Tibial nerve (tissue), 4 donors: ENCODE data around the gene LBP.

Source experiments
- EP300 ChIP-seq, 2 donors: sonication (generic); formaldehyde crosslinking; IDR thresholded peaks; one replicate each; pipeline ENCODE4 v1.6.1; 2017; ENCODE audit warnings: antibody characterized with exemption in 2 of 2, mild to moderate bottlenecking in 1 of 2
- POLR2A ChIP-seq, 2 donors: fragments of 450-650 bp; IDR thresholded peaks; one replicate each; pipeline ENCODE4 v1.6.1; 2017; ENCODE audit warnings: antibody characterized with exemption in 2 of 2, mild to moderate bottlenecking in 2 of 2, moderate library complexity in 2 of 2
- TF ChIP-seq, protein P1 (sequence below), 5 experiments: fragments of 200-600 bp in 3 of 5; fragments of 450-650 bp in 2 of 5; sonication (generic) in 3 of 5; IDR thresholded peaks; one replicate each; pipeline ENCODE4 v1.5.1; 2016 to 2019; ENCODE audit warnings: antibody characterized with exemption in 5 of 5, mild to moderate bottlenecking in 3 of 5, moderate library complexity in 2 of 5

DNA sequence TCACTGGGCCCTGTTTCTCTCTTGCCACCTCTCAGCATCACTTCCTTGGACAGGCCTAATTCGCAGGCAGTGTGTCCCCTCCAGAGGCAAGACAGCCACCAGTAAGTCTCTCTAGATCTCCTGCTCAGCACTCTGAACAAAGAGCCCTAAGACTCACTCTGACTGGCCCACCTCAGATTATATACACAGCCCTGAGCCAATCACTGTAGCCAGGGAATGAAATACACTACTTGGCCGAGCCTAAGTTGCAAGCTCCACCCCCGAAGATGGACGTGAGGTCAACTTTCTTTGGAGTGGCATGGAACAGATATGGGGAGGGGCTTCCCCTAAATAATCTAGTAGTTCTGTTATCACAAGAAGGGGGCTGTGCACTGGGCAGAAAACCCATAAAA lies 38.2 kb upstream of the LBP start:
- TF ChIP-seq, protein P1, sequence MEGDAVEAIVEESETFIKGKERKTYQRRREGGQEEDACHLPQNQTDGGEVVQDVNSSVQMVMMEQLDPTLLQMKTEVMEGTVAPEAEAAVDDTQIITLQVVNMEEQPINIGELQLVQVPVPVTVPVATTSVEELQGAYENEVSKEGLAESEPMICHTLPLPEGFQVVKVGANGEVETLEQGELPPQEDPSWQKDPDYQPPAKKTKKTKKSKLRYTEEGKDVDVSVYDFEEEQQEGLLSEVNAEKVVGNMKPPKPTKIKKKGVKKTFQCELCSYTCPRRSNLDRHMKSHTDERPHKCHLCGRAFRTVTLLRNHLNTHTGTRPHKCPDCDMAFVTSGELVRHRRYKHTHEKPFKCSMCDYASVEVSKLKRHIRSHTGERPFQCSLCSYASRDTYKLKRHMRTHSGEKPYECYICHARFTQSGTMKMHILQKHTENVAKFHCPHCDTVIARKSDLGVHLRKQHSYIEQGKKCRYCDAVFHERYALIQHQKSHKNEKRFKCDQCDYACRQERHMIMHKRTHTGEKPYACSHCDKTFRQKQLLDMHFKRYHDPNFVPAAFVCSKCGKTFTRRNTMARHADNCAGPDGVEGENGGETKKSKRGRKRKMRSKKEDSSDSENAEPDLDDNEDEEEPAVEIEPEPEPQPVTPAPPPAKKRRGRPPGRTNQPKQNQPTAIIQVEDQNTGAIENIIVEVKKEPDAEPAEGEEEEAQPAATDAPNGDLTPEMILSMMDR (IDR thresholded peaks at IDR 0.05), result no peak
- TF ChIP-seq POLR2A (IDR thresholded peaks at IDR 0.05), result no peak
- no peak for TF ChIP-seq EP300 (IDR thresholded peaks at IDR 0.05)
